Thyroid gland (tissue), 4 donors: ENCODE results near the gene UGT1A10.

Experiments
- POLR2A ChIP-seq, 2 donors: fragments of 450-650 bp; IDR thresholded peaks; one replicate each; pipeline ENCODE4 v1.6.1; 2017; ENCODE audit warnings: antibody characterized with exemption in 2 of 2, mild to moderate bottlenecking in 2 of 2, moderate library complexity in 1 of 2
- TF ChIP-seq, protein P1 (sequence below), 6 experiments: fragments of 200-600 bp in 3 of 6; fragments of 450-650 bp in 3 of 6; sonication (generic) in 3 of 6; IDR thresholded peaks; one replicate each; pipeline ENCODE4 v1.5.1; 2016 to 2019; ENCODE audit warnings: antibody characterized with exemption in 6 of 6, mild to moderate bottlenecking in 2 of 6, inconsistent platforms in 1 of 6, moderate library complexity in 1 of 6

DNA sequence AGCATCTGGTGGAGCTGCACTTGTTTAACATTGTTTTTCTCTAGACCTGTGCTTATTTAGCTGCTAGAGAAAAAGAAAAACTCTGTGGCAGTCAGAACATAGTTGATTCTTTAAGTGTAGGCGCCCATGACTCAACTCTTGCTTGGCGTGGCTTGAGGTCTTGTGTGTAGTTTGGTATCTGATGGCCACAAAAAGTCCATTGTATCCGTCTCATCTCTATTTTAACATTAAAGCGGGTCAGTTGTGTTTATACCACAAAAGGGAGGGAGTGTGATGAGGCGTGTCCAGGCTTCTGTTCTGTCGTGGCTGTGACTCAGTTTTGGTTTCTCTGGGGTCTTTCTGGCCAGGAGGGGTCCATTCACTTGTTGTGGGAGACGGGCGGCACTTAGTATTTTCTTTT, 43.0 kb upstream of the UGT1A10 start:
- no peak for TF ChIP-seq POLR2A (IDR thresholded peaks at IDR 0.05)
- TF ChIP-seq, protein P1, sequence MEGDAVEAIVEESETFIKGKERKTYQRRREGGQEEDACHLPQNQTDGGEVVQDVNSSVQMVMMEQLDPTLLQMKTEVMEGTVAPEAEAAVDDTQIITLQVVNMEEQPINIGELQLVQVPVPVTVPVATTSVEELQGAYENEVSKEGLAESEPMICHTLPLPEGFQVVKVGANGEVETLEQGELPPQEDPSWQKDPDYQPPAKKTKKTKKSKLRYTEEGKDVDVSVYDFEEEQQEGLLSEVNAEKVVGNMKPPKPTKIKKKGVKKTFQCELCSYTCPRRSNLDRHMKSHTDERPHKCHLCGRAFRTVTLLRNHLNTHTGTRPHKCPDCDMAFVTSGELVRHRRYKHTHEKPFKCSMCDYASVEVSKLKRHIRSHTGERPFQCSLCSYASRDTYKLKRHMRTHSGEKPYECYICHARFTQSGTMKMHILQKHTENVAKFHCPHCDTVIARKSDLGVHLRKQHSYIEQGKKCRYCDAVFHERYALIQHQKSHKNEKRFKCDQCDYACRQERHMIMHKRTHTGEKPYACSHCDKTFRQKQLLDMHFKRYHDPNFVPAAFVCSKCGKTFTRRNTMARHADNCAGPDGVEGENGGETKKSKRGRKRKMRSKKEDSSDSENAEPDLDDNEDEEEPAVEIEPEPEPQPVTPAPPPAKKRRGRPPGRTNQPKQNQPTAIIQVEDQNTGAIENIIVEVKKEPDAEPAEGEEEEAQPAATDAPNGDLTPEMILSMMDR (IDR thresholded peaks at IDR 0.05), result no peak
